ENCODE results near the gene SMG6.

The SMG6 gene

GRCh38 chr17:2113279-2113622 lies 190.3 kb downstream of the SMG6 start:
- TF ChIP-seq YY1 (IDR thresholded peaks at IDR 0.05; ENCODE audit: low read depth) (no peak), CREB1 (IDR thresholded peaks at IDR 0.05; ENCODE audit: low read depth) (no peak), CEBPB (IDR thresholded peaks at IDR 0.05) (no peak), NFIC (IDR thresholded peaks at IDR 0.05) (no peak), MAX (IDR thresholded peaks at IDR 0.05) (no peak), RAD21 (IDR thresholded peaks at IDR 0.05; ENCODE audit: low read depth) (no peak), TAF1 (IDR thresholded peaks at IDR 0.05; ENCODE audit: low read depth) (no peak), TCF12 (IDR thresholded peaks at IDR 0.05; ENCODE audit: low read depth) (no peak), EGR1 (IDR thresholded peaks at IDR 0.05) (no peak), EP300 (IDR thresholded peaks at IDR 0.05; ENCODE audit: borderline replicate concordance) (no peak), FOXM1 (IDR thresholded peaks at IDR 0.05; ENCODE audit: borderline replicate concordance, low read depth) (no peak)
- TF ChIP-seq, protein P1, sequence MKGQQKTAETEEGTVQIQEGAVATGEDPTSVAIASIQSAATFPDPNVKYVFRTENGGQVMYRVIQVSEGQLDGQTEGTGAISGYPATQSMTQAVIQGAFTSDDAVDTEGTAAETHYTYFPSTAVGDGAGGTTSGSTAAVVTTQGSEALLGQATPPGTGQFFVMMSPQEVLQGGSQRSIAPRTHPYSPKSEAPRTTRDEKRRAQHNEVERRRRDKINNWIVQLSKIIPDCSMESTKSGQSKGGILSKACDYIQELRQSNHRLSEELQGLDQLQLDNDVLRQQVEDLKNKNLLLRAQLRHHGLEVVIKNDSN (IDR thresholded peaks at IDR 0.05): no peak
- TF ChIP-seq, protein P2, sequence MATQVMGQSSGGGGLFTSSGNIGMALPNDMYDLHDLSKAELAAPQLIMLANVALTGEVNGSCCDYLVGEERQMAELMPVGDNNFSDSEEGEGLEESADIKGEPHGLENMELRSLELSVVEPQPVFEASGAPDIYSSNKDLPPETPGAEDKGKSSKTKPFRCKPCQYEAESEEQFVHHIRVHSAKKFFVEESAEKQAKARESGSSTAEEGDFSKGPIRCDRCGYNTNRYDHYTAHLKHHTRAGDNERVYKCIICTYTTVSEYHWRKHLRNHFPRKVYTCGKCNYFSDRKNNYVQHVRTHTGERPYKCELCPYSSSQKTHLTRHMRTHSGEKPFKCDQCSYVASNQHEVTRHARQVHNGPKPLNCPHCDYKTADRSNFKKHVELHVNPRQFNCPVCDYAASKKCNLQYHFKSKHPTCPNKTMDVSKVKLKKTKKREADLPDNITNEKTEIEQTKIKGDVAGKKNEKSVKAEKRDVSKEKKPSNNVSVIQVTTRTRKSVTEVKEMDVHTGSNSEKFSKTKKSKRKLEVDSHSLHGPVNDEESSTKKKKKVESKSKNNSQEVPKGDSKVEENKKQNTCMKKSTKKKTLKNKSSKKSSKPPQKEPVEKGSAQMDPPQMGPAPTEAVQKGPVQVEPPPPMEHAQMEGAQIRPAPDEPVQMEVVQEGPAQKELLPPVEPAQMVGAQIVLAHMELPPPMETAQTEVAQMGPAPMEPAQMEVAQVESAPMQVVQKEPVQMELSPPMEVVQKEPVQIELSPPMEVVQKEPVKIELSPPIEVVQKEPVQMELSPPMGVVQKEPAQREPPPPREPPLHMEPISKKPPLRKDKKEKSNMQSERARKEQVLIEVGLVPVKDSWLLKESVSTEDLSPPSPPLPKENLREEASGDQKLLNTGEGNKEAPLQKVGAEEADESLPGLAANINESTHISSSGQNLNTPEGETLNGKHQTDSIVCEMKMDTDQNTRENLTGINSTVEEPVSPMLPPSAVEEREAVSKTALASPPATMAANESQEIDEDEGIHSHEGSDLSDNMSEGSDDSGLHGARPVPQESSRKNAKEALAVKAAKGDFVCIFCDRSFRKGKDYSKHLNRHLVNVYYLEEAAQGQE (IDR thresholded peaks at IDR 0.05; ENCODE audit: low read depth): no peak

GRCh38 chr17:2111691-2112090 lies 191.9 kb downstream of the SMG6 start:
- TF ChIP-seq, protein P2 (IDR thresholded peaks at IDR 0.05; ENCODE audit: low read depth): no peak
- no peak for TF ChIP-seq FOXM1 (IDR thresholded peaks at IDR 0.05; ENCODE audit: borderline replicate concordance, low read depth)

DNA sequence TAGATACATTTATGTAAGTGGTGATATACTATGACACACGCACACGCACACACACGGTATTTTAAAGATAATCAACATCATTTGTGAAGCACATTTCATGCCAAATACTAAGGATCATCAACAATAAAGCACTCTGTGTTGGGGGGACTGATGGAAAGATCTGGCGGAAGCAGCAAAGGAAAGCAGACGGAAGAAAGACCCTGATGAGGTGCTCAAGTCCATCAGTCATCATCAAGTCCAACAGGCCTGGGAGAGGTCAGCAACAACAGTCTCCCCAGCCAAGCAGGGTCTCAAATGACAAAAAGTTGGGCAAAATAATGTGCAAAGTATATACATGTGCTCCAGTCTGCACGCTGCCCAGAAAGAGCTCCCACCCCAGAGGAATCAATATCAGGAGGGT lies 193.1 kb downstream of the SMG6 start:
- no peak for TF ChIP-seq TCF12 (IDR thresholded peaks at IDR 0.05; ENCODE audit: low read depth)

- no peak for TF ChIP-seq EGR1 (IDR thresholded peaks at IDR 0.05)
- no peak for TF ChIP-seq NFIC (IDR thresholded peaks at IDR 0.05)
- TF ChIP-seq ZBTB7A (IDR thresholded peaks at IDR 0.05; ENCODE audit: low read depth): no peak
- TF ChIP-seq YY1 (IDR thresholded peaks at IDR 0.05; ENCODE audit: low read depth): no peak
- TF ChIP-seq TEAD4 (IDR thresholded peaks at IDR 0.05): no peak
- TF ChIP-seq CEBPB (IDR thresholded peaks at IDR 0.05): no peak
- TF ChIP-seq TCF12 (IDR thresholded peaks at IDR 0.05; ENCODE audit: low read depth): no peak
- no peak for TF ChIP-seq EP300 (IDR thresholded peaks at IDR 0.05; ENCODE audit: borderline replicate concordance)
- no peak for TF ChIP-seq CREB1 (IDR thresholded peaks at IDR 0.05; ENCODE audit: low read depth)
- TF ChIP-seq FOXM1 (IDR thresholded peaks at IDR 0.05; ENCODE audit: borderline replicate concordance, low read depth): no peak
- TF ChIP-seq, protein P1 (IDR thresholded peaks at IDR 0.05): no peak
- TF ChIP-seq RAD21 (IDR thresholded peaks at IDR 0.05; ENCODE audit: low read depth): no peak
- TF ChIP-seq TAF1 (IDR thresholded peaks at IDR 0.05; ENCODE audit: low read depth): no peak
- no peak for TF ChIP-seq MAX (IDR thresholded peaks at IDR 0.05)
- TF ChIP-seq, protein P2 (IDR thresholded peaks at IDR 0.05; ENCODE audit: low read depth): no peak
Measured at GRCh38 chr17:2108170-2108569, 195.4 kb downstream of the SMG6 start.

GRCh38 chr17:2107506-2107905 lies 196.1 kb downstream of the SMG6 start:
- TF ChIP-seq TCF12 (IDR thresholded peaks at IDR 0.05; ENCODE audit: low read depth) (no peak), YY1 (IDR thresholded peaks at IDR 0.05; ENCODE audit: low read depth) (no peak), NFIC (IDR thresholded peaks at IDR 0.05) (no peak), EP300 (IDR thresholded peaks at IDR 0.05; ENCODE audit: borderline replicate concordance) (no peak), MAX (IDR thresholded peaks at IDR 0.05) (no peak), ZBTB7A (IDR thresholded peaks at IDR 0.05; ENCODE audit: low read depth) (no peak), FOXM1 (IDR thresholded peaks at IDR 0.05; ENCODE audit: borderline replicate concordance, low read depth) (no peak), CREB1 (IDR thresholded peaks at IDR 0.05; ENCODE audit: low read depth) (no peak)
- TF ChIP-seq, protein P1 (IDR thresholded peaks at IDR 0.05): no peak

All from Ishikawa (cell line).